ENCODE measurements around the gene PRKN.

DNA sequence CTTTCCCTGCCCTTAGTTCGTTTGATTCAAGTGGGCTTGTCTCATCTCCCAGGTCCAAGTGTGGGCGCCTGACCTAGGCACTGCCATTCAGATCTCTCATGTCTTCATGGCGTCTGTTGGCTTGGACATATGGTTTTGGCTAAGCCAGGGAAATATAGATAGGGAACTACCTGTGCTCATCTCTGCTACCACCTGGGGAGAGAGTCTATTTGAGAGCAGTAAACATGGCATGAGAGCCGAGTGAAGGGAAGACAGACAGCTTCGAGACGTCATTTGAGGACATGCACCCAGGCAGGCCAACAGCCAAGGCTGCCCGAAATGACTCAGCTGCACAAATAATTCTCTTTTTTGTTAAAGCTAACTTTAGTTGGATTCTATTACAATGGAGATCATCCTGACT, 1083.0 kb downstream of the PRKN start:
- TF ChIP-seq, protein P1, sequence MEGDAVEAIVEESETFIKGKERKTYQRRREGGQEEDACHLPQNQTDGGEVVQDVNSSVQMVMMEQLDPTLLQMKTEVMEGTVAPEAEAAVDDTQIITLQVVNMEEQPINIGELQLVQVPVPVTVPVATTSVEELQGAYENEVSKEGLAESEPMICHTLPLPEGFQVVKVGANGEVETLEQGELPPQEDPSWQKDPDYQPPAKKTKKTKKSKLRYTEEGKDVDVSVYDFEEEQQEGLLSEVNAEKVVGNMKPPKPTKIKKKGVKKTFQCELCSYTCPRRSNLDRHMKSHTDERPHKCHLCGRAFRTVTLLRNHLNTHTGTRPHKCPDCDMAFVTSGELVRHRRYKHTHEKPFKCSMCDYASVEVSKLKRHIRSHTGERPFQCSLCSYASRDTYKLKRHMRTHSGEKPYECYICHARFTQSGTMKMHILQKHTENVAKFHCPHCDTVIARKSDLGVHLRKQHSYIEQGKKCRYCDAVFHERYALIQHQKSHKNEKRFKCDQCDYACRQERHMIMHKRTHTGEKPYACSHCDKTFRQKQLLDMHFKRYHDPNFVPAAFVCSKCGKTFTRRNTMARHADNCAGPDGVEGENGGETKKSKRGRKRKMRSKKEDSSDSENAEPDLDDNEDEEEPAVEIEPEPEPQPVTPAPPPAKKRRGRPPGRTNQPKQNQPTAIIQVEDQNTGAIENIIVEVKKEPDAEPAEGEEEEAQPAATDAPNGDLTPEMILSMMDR (IDR thresholded peaks at IDR 0.05; ENCODE audit: low read length): no peak
- no peak for TF ChIP-seq EZH2 (IDR thresholded peaks at IDR 0.05; ENCODE audit: borderline replicate concordance, low read length)

Data from OCI-LY1 (cell line).